Measurements from ENCODE around the gene ENDOG.
"Not testable (repeated sequence)": the region's sequence is repeated elsewhere in the genome, so short reads cannot be mapped to it uniquely, and the experiment has no call there.

- not testable (repeated sequence) for TF ChIP-seq CTCF (conservative IDR thresholded peaks at IDR 0.05); ZFX (IDR thresholded peaks at IDR 0.05)
Observed at GRCh38 chr9:128851024-128851423, 32.7 kb downstream of the ENDOG start.

All from C4-2B (cell line).